IgD-negative memory B cell (primary cell): ENCODE data around the gene PLEKHA6. TPM values are rescaled to one million over a fixed set of nuclear protein-coding genes. Genes with fewer than 3 reads are reported as not detected.
"Not testable (repeated sequence)": the region's sequence is repeated elsewhere in the genome, so short reads cannot be mapped to it uniquely, and the experiment has no call there.

Source experiments
- H3K27ac Mint-ChIP-seq, 3 donors: one replicate each; pipeline ENCODE4 v1.8.0; 2020 to 2022; ENCODE audit warnings: mild to moderate bottlenecking in 3 of 3, mixed read lengths in 3 of 3, moderate library complexity in 1 of 3
- H3K27me3 Mint-ChIP-seq: one replicate; pipeline ENCODE4 v1.8.0; 2021; ENCODE audit warnings: mixed read lengths
- H3K36me3 Mint-ChIP-seq: one replicate; pipeline ENCODE4 v1.8.0; 2020; ENCODE audit warnings: mild to moderate bottlenecking, mixed read lengths
- H3K4me1 Mint-ChIP-seq, 3 donors: one replicate each; pipeline ENCODE4 v1.8.0; 2020 to 2022; ENCODE audit warnings: mixed read lengths in 3 of 3, mild to moderate bottlenecking in 1 of 3
- H3K4me3 Mint-ChIP-seq, 4 donors: one replicate each; pipeline ENCODE4 v1.8.0; 2020 to 2022; ENCODE audit warnings: mild to moderate bottlenecking in 4 of 4, mixed read lengths in 4 of 4, moderate library complexity in 3 of 4
- H3K9me3 Mint-ChIP-seq, 3 donors: one replicate each; pipeline ENCODE4 v1.8.0; 2020 to 2021; ENCODE audit warnings: mixed read lengths in 3 of 3, mild to moderate bottlenecking in 1 of 3
- polyA plus RNA-seq: library from polyadenylated mRNA; unstranded; fragments of 300-500 nt; fragmentation: Illumina TruSeq; gene quantifications from one replicate; pipeline ENCODE4 v1.2.3, GENCODE V29; 2021

PLEKHA6 gene
- polyA plus RNA-seq, 1 donor from 2014 or later = 0.11 TPM

DNA sequence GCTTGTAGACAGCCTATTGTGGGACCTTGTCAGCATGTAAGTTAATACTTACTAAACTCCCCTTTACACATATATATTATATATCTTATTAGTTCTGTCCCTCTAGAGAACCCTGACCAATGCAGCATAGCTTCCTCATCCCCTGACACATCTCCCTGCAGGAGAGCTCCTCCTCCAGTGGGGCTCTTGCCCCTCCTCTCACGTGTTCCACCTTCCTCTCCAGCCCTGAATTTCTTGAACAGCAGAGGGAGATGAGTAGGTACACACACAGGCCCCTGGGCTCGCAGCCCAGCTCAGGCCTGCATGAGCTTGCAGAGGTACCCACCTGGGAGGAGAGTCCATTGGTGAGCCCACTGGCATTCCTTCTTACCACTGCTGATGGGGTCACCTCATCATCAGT is 118.7 kb downstream of the PLEKHA6 start:
- Mint-ChIP-seq H3K27me3 (peaks cover 5% of the 10 kb centered on the region), H3K27ac (no peak overlapping the region), H3K9me3 (no peaks in the 10 kb centered on the region), H3K36me3 (no peaks in the 10 kb centered on the region), H3K4me3 (no peak overlapping the region), H3K4me1 (no peaks in the 10 kb centered on the region)

DNA sequence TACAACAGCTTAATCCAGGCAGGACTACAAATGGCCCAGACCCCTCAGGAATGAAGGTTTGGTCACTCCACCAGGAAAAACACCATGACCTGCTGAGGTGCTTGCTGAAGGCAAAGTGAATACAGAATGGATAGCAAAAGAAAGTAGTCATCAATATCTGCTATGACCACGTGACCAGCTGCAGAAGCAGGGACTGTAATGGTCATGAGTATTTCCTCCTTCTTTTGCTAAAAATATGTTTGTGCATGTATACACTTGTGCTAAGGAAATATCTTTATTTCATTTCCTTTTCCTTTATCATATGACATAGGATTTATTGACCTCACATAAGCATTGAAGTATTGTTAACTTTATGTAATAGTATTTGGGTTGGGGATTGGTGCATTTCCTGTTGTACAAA is 119.5 kb downstream of the PLEKHA6 start:
- no peaks in the 10 kb centered on the region for H3K36me3 Mint-ChIP-seq
- no peak overlapping the region for H3K4me3 Mint-ChIP-seq
- no peaks in the 10 kb centered on the region for H3K9me3 Mint-ChIP-seq

DNA sequence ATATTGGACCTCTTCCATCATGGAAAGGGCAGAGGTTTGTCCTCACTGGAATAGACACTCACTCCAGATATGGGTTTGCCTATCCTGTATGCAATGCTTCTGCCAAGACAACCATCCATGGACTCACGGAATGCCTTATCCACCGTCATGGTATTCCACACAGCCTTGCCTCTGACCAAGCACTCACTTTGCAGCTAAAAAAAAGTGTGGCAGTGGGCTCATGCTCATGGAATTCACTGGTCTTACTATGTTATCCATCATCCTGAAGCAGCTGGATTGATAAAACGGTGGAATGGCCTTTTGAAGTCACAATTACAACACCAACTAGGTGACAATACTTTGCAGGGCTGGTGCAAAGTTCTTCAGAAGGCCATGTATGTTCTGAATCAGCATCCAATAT is 120.3 kb downstream of the PLEKHA6 start:
- not testable (repeated sequence) for H3K27ac Mint-ChIP-seq, H3K4me1 Mint-ChIP-seq, H3K27me3 Mint-ChIP-seq, H3K36me3 Mint-ChIP-seq, H3K9me3 Mint-ChIP-seq, H3K4me3 Mint-ChIP-seq

More for the DNA sequence above, 119.5 kb downstream of the PLEKHA6 start:
- peaks cover 9% of the 10 kb centered on the region for H3K27me3 Mint-ChIP-seq
- no peaks in the 10 kb centered on the region for H3K4me1 Mint-ChIP-seq
- H3K27ac Mint-ChIP-seq = no peak overlapping the region

DNA sequence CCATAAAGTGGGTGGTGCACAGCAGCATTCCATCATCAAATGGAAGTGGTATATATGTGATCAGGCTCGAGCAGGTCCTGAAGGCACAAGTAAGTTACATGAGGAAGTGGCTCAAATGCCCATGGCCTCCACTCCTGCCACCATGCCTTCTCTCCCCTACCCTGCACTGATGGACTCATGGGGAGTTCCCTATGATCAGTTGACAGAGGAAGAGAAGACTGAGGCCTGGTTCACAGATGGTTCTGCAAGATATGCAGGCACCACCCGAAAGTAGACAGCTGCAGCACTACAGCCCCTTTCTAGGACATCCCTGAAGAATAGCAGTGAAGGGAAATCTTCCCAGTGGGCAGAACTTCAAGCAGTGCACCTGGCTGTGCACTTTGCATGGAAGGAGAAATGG is 121.2 kb downstream of the PLEKHA6 start:
- H3K27ac Mint-ChIP-seq, H3K9me3 Mint-ChIP-seq, H3K4me3 Mint-ChIP-seq, H3K4me1 Mint-ChIP-seq, H3K27me3 Mint-ChIP-seq, H3K36me3 Mint-ChIP-seq: not testable (repeated sequence)

DNA sequence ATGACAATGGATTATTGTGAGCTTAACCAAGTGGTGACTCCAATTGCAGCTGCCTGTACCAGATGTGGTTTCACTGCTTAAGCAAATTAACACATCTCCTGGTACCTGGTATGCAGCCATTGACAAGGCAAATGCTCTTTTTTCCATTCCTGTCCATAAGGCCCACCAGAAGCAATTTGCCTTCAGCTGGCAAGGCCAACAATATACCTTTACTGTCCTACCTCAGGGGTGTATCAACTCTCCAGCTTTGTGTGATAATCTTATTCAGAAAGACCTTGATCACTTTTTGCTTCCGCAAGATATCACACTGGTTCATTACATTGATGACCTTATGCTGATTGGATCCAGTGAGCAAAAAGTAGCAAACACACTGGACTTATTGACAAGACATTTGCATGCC is 122.2 kb downstream of the PLEKHA6 start:
- not testable (repeated sequence) for H3K4me3 Mint-ChIP-seq, H3K27me3 Mint-ChIP-seq, H3K9me3 Mint-ChIP-seq, H3K27ac Mint-ChIP-seq, H3K36me3 Mint-ChIP-seq, H3K4me1 Mint-ChIP-seq

DNA sequence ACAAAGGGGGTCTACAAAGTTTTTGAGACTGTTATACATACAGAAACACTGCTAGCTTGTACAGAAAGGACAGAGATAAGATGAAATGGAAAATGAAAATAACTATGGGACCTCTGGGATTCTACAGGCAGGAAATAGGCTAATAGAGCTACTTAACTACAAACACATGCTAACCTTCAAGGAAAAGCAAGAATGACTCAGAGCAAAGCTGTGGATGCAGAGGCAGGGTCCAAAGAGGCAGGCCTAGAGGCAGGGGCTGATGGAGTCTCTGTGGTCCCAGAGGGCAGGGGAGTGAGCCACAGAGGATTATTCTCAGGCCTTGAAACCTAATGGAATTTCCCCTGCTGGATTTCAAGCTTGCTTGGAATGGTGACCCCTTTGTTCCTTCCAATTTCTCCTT is 127.2 kb downstream of the PLEKHA6 start:
- Mint-ChIP-seq H3K27ac (no peak overlapping the region), H3K27me3 (peaks cover 10% of the 10 kb centered on the region), H3K9me3 (no peaks in the 10 kb centered on the region), H3K4me1 (no peaks in the 10 kb centered on the region), H3K4me3 (no peak overlapping the region), H3K36me3 (no peaks in the 10 kb centered on the region)

DNA sequence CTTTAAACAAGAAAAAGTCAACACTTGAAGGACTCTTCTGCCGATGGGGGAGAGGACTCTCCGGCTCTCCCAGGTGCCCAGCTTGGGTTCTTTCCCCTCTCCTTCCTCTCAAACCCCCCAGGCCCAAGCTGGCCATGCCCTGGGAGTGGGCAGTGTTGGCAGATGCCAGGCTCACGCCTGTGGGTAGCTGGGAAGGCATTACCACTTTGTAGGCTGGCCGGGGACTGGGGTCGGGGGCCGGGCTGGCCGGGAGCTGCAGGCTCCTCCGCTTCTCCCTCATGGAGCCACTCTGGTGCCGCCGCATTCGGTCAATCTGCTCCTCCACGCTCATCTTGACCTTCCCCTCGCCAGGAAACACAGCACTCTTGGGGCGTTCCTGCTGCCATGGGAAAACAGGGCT is 129.5 kb downstream of the PLEKHA6 start:
- no peaks in the 10 kb centered on the region for H3K9me3 Mint-ChIP-seq
- no peaks in the 10 kb centered on the region for H3K36me3 Mint-ChIP-seq
- no peak overlapping the region for H3K4me3 Mint-ChIP-seq
- H3K27ac Mint-ChIP-seq = no peak overlapping the region
- no peaks in the 10 kb centered on the region for H3K4me1 Mint-ChIP-seq
- peaks cover 3% of the 10 kb centered on the region for H3K27me3 Mint-ChIP-seq

DNA sequence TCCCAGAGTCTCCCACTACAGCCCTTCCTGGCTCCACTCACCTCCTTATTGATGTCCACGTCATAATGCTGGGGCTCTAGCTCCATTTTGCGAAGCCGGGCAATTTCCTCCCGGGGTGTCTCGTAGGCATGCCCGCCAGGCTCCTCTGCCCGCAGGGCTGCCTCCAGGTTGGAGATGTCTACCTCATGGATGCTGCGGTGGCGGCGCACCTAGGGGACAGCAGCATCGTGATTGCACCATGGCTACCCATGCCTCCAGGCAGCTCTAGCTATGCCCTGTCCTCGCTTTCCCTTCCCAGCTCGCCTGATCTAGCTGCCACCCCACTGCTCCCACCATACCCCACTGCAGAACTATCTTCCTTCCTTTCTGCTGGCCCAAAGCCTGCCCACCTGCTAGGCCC is 130.8 kb downstream of the PLEKHA6 start:
- no peaks in the 10 kb centered on the region for H3K36me3 Mint-ChIP-seq
- H3K9me3 Mint-ChIP-seq = no peaks in the 10 kb centered on the region
- no peaks in the 10 kb centered on the region for H3K4me1 Mint-ChIP-seq
- no peak overlapping the region for H3K27ac Mint-ChIP-seq
- no peak overlapping the region for H3K4me3 Mint-ChIP-seq
- H3K27me3 Mint-ChIP-seq = peaks cover 3% of the 10 kb centered on the region

DNA sequence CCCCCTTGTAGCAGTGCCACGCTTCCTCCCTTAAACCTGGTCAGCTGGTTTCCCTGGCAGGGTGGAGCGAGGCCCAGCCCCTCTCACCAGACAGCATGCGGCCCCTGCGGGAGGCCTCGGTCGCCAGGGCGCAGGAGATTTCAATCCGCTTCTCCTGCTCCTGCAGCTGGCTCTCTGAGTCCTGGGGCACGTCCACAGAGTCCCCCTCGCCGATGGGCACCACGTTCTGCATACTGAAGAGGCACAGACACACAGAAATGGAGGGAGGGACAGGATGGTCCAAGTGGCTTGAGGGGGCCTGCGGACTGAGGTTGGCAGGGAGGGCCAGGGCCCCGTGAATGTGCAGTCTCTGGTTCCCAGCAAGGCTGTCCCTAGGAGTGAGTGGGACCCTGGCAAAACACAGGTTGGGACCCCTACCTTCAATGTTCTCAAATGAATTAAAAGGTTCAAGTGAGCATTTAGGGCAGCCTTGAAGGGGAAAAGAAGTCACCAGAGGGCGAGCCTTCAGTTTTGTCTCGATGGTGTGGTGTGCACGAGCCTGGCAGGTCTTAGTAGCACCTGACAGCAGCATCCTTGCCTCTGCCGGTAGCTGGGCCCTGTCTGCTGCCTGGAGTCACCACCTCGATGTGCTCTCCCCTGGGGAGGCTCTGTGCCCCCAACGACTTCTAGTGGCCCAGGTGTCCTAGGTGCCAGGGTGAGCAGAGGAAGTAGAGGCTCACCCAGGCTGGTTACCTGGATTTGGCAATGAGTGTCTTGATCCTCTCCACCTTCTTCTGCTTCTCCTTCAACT is 131.5 kb downstream of the PLEKHA6 start:
- Mint-ChIP-seq H3K4me3 (no peak overlapping the region), H3K27ac (peak overlapping the region in 1 of 3 donors; percentile 60), H3K36me3 (no peaks in the 10 kb centered on the region), H3K4me1 (no peaks in the 10 kb centered on the region), H3K9me3 (no peaks in the 10 kb centered on the region), H3K27me3 (peaks cover 3% of the 10 kb centered on the region)

DNA sequence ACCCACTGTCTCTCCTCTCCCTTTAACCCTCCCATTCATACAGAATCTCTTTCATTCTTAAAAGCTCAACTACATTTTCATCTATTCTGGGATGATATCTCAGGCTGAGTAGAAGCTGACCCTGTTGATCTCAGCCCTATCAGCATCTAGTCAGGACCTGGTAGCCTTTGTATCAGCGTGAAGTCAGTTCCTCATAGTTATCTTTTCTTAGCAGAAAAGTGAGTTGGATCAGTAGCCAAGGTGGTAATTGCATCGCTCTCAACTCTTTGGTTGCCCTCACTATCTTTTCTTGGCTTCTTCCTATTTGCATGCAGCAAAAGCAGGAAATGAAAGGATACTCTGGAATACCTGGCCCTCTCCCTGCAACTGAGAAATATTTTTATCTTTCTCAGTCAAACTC is 132.4 kb downstream of the PLEKHA6 start:
- no peak overlapping the region for H3K4me3 Mint-ChIP-seq

DNA sequence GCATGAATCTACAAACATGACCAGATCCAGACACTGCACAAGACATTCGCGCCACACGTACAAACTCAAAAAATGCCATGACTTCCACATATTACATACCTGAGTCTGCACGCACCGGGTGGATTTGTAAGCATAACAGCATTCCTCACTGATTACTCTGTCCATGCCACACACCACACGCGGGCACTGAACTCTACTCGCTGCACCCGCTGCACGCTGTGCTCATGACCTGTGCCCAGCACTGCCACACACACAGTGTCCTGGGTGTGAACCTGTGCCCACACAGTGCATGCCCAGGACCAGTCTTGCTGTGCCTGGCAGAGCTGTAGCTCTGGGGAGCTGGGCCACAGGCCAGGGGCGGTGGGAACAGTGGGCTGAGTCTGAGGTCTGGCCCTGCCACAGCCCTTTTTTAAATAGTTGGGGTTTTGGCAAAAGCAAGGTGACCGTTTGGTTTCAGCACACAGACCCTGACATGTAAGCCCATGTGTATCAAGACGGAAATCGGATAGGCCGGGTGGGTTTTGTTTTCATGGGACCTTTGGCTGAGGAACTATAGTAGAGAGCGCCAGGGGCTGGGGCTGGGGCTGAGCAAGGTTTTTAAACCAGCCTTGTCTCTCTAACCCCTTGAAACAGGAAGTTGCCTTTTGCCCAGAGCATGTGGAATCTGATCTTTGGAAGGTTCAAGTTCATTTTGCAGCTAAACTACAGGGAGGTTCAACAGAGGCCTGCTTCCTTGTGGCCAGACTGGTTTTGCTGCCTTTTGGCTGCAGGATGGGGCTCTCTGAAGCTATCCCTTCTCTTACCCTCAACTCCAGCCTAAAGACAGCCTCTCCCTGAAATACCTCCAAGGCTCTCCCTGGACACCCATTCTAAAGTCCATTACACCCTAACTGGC is 133.6 kb downstream of the PLEKHA6 start:
- H3K27me3 Mint-ChIP-seq = peaks cover 3% of the 10 kb centered on the region
- H3K4me1 Mint-ChIP-seq = no peaks in the 10 kb centered on the region
- H3K9me3 Mint-ChIP-seq = no peaks in the 10 kb centered on the region
- peaks cover 5% of the 10 kb centered on the region for H3K36me3 Mint-ChIP-seq
- H3K27ac Mint-ChIP-seq = no peak overlapping the region
- no peak overlapping the region for H3K4me3 Mint-ChIP-seq

More for the DNA sequence above, 132.4 kb downstream of the PLEKHA6 start:
- H3K4me1 Mint-ChIP-seq = no peaks in the 10 kb centered on the region
- no peaks in the 10 kb centered on the region for H3K9me3 Mint-ChIP-seq
- peak overlapping the region in 1 of 3 donors; percentile 60 for H3K27ac Mint-ChIP-seq
- peaks cover 3% of the 10 kb centered on the region for H3K27me3 Mint-ChIP-seq
- H3K36me3 Mint-ChIP-seq = peaks cover 2% of the 10 kb centered on the region

DNA sequence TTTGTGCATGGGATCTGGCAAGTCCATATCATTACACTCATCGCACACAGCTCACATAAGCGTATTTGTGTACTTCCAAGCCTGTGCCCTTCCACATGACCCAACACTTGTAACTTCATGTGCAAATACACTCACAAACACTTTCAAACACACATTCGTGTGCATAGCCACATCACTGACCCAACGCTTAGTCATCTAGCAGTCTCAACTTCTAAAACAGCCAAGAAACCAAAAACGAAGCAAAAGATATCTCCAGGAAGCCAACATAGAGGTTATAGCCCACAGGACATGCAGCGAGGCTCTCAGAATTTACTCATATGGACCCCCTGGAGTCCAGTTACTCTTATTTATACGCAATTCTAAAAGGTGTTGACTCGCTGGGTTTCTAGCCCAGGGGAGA is 135.1 kb downstream of the PLEKHA6 start:
- Mint-ChIP-seq H3K4me3 (no peak overlapping the region), H3K9me3 (no peaks in the 10 kb centered on the region), H3K27me3 (no peaks in the 10 kb centered on the region), H3K27ac (no peak overlapping the region), H3K36me3 (peaks cover 5% of the 10 kb centered on the region), H3K4me1 (no peaks in the 10 kb centered on the region)

DNA sequence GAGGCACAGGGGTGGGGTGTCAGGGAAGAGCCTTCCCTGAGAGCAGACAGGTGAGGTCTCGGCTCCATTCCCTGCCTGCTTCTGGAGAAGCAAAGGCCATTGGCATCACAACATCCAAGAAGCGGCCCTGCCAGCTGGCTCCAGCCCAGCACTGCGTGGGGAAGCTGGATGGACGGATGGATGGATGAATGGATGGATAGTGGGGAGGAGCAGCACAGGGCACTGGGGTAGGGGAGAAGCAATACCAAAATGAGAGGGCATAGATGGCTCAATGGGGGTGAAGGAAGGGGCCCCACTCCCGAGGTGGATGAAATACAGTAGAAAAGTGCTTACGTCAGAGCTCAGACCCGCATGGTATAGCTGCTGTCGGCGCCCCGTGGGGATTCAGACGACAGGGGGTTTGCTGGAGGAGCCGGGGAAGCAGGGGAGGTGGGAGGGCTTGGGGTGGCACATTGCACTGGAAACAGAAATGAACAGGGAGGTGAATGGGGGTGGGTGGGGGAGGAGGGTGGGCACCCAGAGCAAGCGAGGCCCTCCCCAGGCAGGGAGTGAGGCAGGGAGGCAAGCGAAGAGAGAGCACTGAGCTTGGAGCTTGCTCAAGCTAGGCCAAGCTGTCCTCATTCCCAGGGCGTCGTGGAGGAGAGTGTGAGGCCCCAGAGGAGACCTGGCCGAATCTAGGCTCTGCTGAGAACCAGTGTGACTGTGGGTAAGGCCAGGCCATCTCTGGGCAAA is 136.4 kb downstream of the PLEKHA6 start:
- Mint-ChIP-seq H3K36me3 (peaks cover 5% of the 10 kb centered on the region), H3K27me3 (no peaks in the 10 kb centered on the region), H3K4me3 (no peak overlapping the region), H3K4me1 (no peaks in the 10 kb centered on the region), H3K27ac (no peak overlapping the region), H3K9me3 (no peaks in the 10 kb centered on the region)

DNA sequence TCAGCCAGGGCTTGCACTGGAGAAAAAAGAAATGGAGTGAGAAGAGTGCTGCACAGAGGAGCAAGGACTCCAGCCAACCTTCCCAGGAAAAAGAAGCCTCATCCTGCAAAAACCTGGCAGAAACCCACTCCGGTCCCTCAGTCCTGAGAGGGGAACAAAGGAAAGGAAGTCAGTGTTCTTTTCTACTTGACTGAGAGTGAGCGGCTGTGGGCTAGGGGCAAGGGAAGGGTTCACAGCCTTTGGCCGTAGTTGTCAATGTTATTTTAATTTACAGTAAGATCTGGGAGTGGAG is 137.0 kb downstream of the PLEKHA6 start:
- Mint-ChIP-seq H3K36me3 (peaks cover 5% of the 10 kb centered on the region), H3K27ac (no peak overlapping the region), H3K27me3 (peaks cover 2% of the 10 kb centered on the region), H3K9me3 (no peaks in the 10 kb centered on the region), H3K4me3 (no peak overlapping the region), H3K4me1 (no peaks in the 10 kb centered on the region)

DNA sequence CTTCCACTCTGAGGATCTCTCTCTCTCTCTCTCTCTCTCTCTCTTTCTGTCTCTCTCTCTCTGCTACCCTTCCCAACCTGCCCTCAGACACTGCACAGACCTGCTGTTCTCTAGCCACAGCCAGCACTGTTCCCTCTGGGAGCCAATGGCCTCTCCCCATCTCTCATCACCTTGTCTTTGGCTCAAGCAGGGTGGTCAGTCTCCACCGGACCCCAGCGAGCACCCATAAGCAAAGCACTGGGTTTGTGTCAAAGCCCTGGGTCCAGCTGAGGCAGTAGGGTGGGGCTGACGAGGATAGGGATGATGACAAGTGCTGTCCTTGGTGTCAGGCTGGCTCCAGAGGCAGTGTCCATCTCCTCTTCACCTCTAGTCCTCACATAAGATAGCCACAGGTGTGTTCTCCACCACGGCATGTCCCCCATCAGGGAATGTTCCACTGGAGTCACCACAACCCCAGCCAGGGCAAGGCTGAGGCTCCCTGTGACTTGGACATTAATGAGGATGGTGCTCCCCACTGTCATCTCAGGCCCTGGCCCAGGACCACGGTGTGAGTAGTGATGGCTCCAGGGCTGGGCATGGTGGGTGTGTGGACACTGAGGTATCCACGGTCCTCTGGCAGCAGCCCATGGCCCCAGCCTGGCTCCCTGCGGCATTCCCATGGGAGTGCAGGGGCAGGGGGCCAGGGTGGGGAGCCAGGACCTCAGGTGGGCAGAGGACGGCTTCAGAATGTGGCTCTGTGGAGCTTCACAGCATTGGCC is 137.5 kb downstream of the PLEKHA6 start:
- H3K27me3 Mint-ChIP-seq = peaks cover 2% of the 10 kb centered on the region
- H3K36me3 Mint-ChIP-seq = peaks cover 5% of the 10 kb centered on the region
- H3K27ac Mint-ChIP-seq = peak overlapping the region in 1 of 3 donors; percentile 88
- H3K4me3 Mint-ChIP-seq = no peak overlapping the region
- H3K9me3 Mint-ChIP-seq = no peaks in the 10 kb centered on the region
- no peaks in the 10 kb centered on the region for H3K4me1 Mint-ChIP-seq
